WTC11 (cell line): ENCODE data around the gene NAA11.

Experiments
- TF ChIP-seq, protein P1 (sequence below): sonication (generic); formaldehyde crosslinking; IDR thresholded peaks from 2 replicates; pipeline ENCODE4 v1.8.0; 2022; ENCODE audit warnings: mild to moderate bottlenecking, missing genetic modification reagents
- TF ChIP-seq, protein P2 (sequence below): fragments of 250-450 bp; sonication (Bioruptor Pico); IDR thresholded peaks from 2 replicates; pipeline ENCODE4 v1.9.0; 2021; ENCODE audit warnings: mild to moderate bottlenecking

DNA sequence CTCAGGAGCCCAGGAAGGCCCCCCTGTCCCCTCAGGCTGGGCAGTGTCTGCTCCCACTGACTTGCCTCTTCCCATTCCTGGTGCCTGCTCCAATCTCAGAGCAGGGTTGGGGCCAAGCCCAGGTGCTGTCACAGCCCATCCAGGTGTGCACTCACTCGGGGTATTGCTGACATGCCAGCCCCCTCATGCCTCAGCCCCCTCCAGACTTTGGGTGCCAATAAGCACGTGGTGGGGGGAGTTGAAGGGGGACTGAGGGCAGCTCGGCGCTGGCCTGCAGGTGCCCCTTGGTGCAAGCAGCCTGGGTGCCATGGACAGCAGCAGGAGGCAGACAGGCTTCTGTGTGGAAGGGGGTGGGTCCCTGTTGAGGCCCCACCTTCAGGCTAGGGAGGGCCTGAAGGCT is 28.4 kb downstream of the NAA11 start:
- TF ChIP-seq, protein P1, sequence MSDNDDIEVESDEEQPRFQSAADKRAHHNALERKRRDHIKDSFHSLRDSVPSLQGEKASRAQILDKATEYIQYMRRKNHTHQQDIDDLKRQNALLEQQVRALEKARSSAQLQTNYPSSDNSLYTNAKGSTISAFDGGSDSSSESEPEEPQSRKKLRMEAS (CRISPR knock-in tag) = no peak
- TF ChIP-seq, protein P2, sequence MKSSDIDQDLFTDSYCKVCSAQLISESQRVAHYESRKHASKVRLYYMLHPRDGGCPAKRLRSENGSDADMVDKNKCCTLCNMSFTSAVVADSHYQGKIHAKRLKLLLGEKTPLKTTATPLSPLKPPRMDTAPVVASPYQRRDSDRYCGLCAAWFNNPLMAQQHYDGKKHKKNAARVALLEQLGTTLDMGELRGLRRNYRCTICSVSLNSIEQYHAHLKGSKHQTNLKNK = no peak
